IMR-90 (cell line): ENCODE results near the gene CDC6. TPM values are rescaled to one million over a fixed set of nuclear protein-coding genes. Genes with fewer than 3 reads are reported as not detected.
"Not testable (repeated sequence)": the region's sequence is repeated elsewhere in the genome, so short reads cannot be mapped to it uniquely, and the experiment has no call there.

ENCODE experiments used
- ATAC-seq: fragments of 200-7000 bp; cut with Tn5 transposase; 2 replicates; pipeline ENCODE4 v1.9.1; 2020; ENCODE audit warnings: low read depth, mild to moderate bottlenecking, moderate library complexity
- BruUV-seq: library from RNA; stranded (reverse); fragments of 400-500 nt; replicated peaks from 2 replicates; lab custom pipeline; 2021; lab: Mats Ljungman, UMichigan
- CTCF ChIA-PET: fragments of 300-600 bp; formaldehyde crosslinking; extraction: SDS; loops from one replicate; lab custom pipeline; 2021; ENCODE audit warnings: antibody characterized with exemption; lab: Yijun Ruan, JAX
- POLR2A ChIA-PET: fragments of 300-600 bp; sonication (Branson Sonifier 250); formaldehyde crosslinking; loops from one replicate; lab custom pipeline; 2022; ENCODE audit warnings: antibody characterized with exemption; ENCODE audit not compliant: unreplicated experiment; lab: Charles Lee
- DNase-seq: peaks from one replicate; pipeline ENCODE4 v3.0.0; 2013
- H2AFZ ChIP-seq: replicated peaks from 2 replicates; pipeline ENCODE3; 2013; ENCODE audit warnings: low read length, mild to moderate bottlenecking; ENCODE audit not compliant: poor library complexity
- H2AK5ac ChIP-seq: 2 replicates; pipeline ENCODE4 v1.6.1; 2013; ENCODE audit warnings: low read depth, low read length, inconsistent platforms
- H2AK9ac ChIP-seq: replicated peaks from 2 replicates; pipeline ENCODE3; 2013; ENCODE audit warnings: mild to moderate bottlenecking, low read depth, low read length, moderate library complexity; ENCODE audit not compliant: poor library complexity
- H2BK120ac ChIP-seq: 2 replicates; pipeline ENCODE4 v1.6.1; 2013; ENCODE audit warnings: low read depth, low read length, inconsistent platforms
- H2BK15ac ChIP-seq: 3 replicates; pipeline ENCODE4 v1.6.1; 2013; ENCODE audit warnings: low read depth, low read length, inconsistent platforms
- H2BK20ac ChIP-seq: 2 replicates; pipeline ENCODE4 v1.6.1; 2013; ENCODE audit warnings: low read depth, mild to moderate bottlenecking, inconsistent platforms, low read length, moderate library complexity
- H2BK5ac ChIP-seq: 2 replicates; pipeline ENCODE4 v1.6.1; 2013; ENCODE audit warnings: mild to moderate bottlenecking, low read depth, low read length, inconsistent platforms; ENCODE audit not compliant: poor library complexity, severe bottlenecking
- H3K14ac ChIP-seq: replicated peaks from 2 replicates; pipeline ENCODE4 v1.6.1; 2013; ENCODE audit warnings: low read depth, low read length, inconsistent platforms
- H3K18ac ChIP-seq: 2 replicates; pipeline ENCODE4 v1.6.1; 2013; ENCODE audit warnings: low read depth, low read length, control low read depth
- H3K23ac ChIP-seq: 2 replicates; pipeline ENCODE4 v1.6.1; 2013; ENCODE audit warnings: low read depth, low read length, inconsistent platforms
- H3K27ac ChIP-seq: 2 replicates; pipeline ENCODE4 v1.5.1; 2013; ENCODE audit warnings: mild to moderate bottlenecking, control low read depth, low read length; ENCODE audit not compliant: insufficient read depth
- H3K27me3 ChIP-seq: 2 replicates; pipeline ENCODE4 v1.6.1; 2013; ENCODE audit warnings: low read length; ENCODE audit not compliant: control insufficient read depth, insufficient read depth
- H3K36me3 ChIP-seq: 2 replicates; pipeline ENCODE4 v1.6.1; 2013; ENCODE audit warnings: low read length, mixed read lengths; ENCODE audit not compliant: control insufficient read depth, insufficient read depth
- H3K4ac ChIP-seq: 2 replicates; pipeline ENCODE4 v1.6.1; 2013; ENCODE audit warnings: low read depth, low read length, inconsistent platforms
- H3K4me1 ChIP-seq: 2 replicates; pipeline ENCODE4 v1.6.1; 2013; ENCODE audit warnings: low read length, mixed read lengths; ENCODE audit not compliant: control insufficient read depth, insufficient read depth
- H3K4me2 ChIP-seq: 2 replicates; pipeline ENCODE4 v1.6.1; 2013; ENCODE audit warnings: low read depth, mild to moderate bottlenecking, control low read depth, low read length, moderate library complexity
- H3K4me3 ChIP-seq: 2 replicates; pipeline ENCODE4 v1.5.1; 2013; ENCODE audit warnings: low read depth, mild to moderate bottlenecking, control low read depth, low read length, moderate library complexity; ENCODE audit not compliant: insufficient read depth
- H3K56ac ChIP-seq: 2 replicates; pipeline ENCODE4 v1.6.1; 2013; ENCODE audit warnings: low read length, inconsistent platforms; ENCODE audit not compliant: insufficient read depth; ENCODE audit errors: extremely low read depth
- H3K79me1 ChIP-seq, 2 experiments: 2 replicates each; pipeline ENCODE4 v1.6.1; 2013; ENCODE audit warnings: low read length in 2 of 2, inconsistent platforms in 1 of 2, low read depth in 1 of 2
- H3K9ac ChIP-seq: 2 replicates; pipeline ENCODE4 v1.6.1; 2013; ENCODE audit warnings: low read depth, low read length, control low read depth
- H3K9me1 ChIP-seq: 2 replicates; pipeline ENCODE4 v1.6.1; 2013; ENCODE audit warnings: low read length, inconsistent platforms; ENCODE audit not compliant: insufficient read depth
- H3K9me3 ChIP-seq: 2 replicates; pipeline ENCODE4 v1.6.1; 2013; ENCODE audit warnings: low read length; ENCODE audit not compliant: control insufficient read depth, insufficient read depth
- H4K20me1 ChIP-seq: 2 replicates; pipeline ENCODE4 v1.6.1; 2013; ENCODE audit warnings: low read length, inconsistent platforms; ENCODE audit not compliant: insufficient read depth
- H4K5ac ChIP-seq: 2 replicates; pipeline ENCODE4 v1.6.1; 2013; ENCODE audit warnings: mild to moderate bottlenecking, low read depth, low read length, control low read depth
- H4K8ac ChIP-seq, 2 experiments: 2 replicates each; pipeline ENCODE4 v1.6.1; 2013; ENCODE audit warnings: low read depth in 2 of 2, low read length in 2 of 2, control low read depth in 1 of 2, inconsistent platforms in 1 of 2
- H4K91ac ChIP-seq: 2 replicates; pipeline ENCODE4 v1.6.1; 2013; ENCODE audit warnings: low read depth, low read length, inconsistent platforms; ENCODE audit not compliant: insufficient read depth
- WGBS, 2 experiments: methylation state at CpG; one replicate each; pipeline versions ENCODE4 v1.1.5 to v1.1.7; 2013; ENCODE audit warnings: missing lambda C conversion rate in 2 of 2; ENCODE audit not compliant: insufficient read length in 1 of 2; ENCODE audit errors: extremely low coverage in 2 of 2; 5-methylcytosine and 5-hydroxymethylcytosine counted together
- dilution Hi-C: fragments of 300-500 bp; cut with HindIII; formaldehyde crosslinking; loops from one replicate; pipeline ENCODE4 v1.14.3; 2018; ENCODE audit warnings: low sequenced_read_pairs; ENCODE audit not compliant: unreplicated experiment
- in situ Hi-C: fragments of 300-500 bp; cut with MboI; formaldehyde crosslinking; loops from 3 replicates; pipeline ENCODE4 v1.14.3; 2019; ENCODE audit warnings: low sequenced_read_pairs, inconsistent platforms, mixed read lengths
- intact Hi-C: fragments of 100-400 bp; cut with micrococcal nuclease; formaldehyde crosslinking; loops from 2 replicates; pipeline ENCODE4 v1.10.0; 2022
- polyA plus RNA-seq, 3 experiments: library from polyadenylated mRNA; depleted of rRNA; stranded (reverse); fragments of >200 nt; gene quantifications; 2 replicates each; pipeline ENCODE4 v1.2.3, GENCODE V29; 2012; ENCODE audit warnings: low replicate concordance in 1 of 3
- total RNA-seq: library from RNA; depleted of rRNA; stranded (reverse); fragments of >200 nt; gene quantifications from 2 replicates; pipeline ENCODE4 v1.2.3, GENCODE V29; 2012

CDC6 gene
- total and polyA plus RNA-seq, 2 of the 4 experiments (the other 2 are of a cell fraction) = 15.3 to 25.6 TPM

GRCh38 chr17:40299159-40299757 lies 11.6 kb downstream of the CDC6 start:
- DNase-seq, H2AK5ac ChIP-seq, dilution Hi-C loops, H4K91ac ChIP-seq, BruUV-seq, H4K5ac ChIP-seq, intact Hi-C loops, H3K56ac ChIP-seq, H3K4me3 ChIP-seq, H3K27me3 ChIP-seq, H3K9me3 ChIP-seq, in situ Hi-C loops, H2AFZ ChIP-seq, H3K9ac ChIP-seq, H2AK9ac ChIP-seq, H3K4me2 ChIP-seq, H3K36me3 ChIP-seq, ATAC-seq: not testable (repeated sequence)
- Histone ChIP-seq H2BK20ac (peak overlapping the region; percentile 48), H4K8ac (peak overlapping the region in 1 of 2 experiments; percentile 40; a peak in 1 of 4 replicates), H4K20me1 (peaks cover 11% of the 10 kb centered on the region; the same call in 1 of the 2 replicates), H2BK15ac (peak overlapping the region; percentile 24; the same call in 1 of the 3 replicates), H3K4ac (peak overlapping the region; percentile 60; the same call in 1 of the 2 replicates), H3K9me1 (peaks cover 15% of the 10 kb centered on the region), H2BK5ac (peak overlapping the region; percentile 52), H3K18ac (peak overlapping the region; percentile 52; the same call in 1 of the 2 replicates), H2BK120ac (peak overlapping the region; percentile 68), H3K27ac (peak overlapping the region; percentile 37; the same call in 1 of the 2 replicates), H3K79me1 (peaks cover 3 to 29% of the 10 kb centered on the region in 2 experiments; a peak in 3 of 4 replicates), H3K14ac (peak overlapping the region; percentile 44; the same call in 1 of the 2 replicates), H3K4me1 (peaks cover 15% of the 10 kb centered on the region), H3K23ac (peak overlapping the region; percentile 68; the same call in 1 of the 2 replicates)
- ChIA-PET POLR2A (interaction anchor here (0.7 kb wide), 1 partner anchor 90 kb away, joined by 3 read pairs; no protein-coding TSS in a partner anchor), CTCF (interaction anchor here (0.6 to 1.1 kb wide), 2 partner anchors 33 to 116 kb away, joined by 3 to 4 read pairs; no protein-coding TSS in a partner anchor)
- whole genome bisulfite sequencing, 2 experiments = no CpG with 5 or more reads among the region's 7 CpGs
